ENCODE measurements around the gene ALDH3A1. TPM values are rescaled to one million over a fixed set of nuclear protein-coding genes. Genes with fewer than 3 reads are reported as not detected.

Gene ALDH3A1
- total and polyA plus RNA-seq, 2 of the 4 experiments (the other 2 are of a cell fraction): not detected

DNA sequence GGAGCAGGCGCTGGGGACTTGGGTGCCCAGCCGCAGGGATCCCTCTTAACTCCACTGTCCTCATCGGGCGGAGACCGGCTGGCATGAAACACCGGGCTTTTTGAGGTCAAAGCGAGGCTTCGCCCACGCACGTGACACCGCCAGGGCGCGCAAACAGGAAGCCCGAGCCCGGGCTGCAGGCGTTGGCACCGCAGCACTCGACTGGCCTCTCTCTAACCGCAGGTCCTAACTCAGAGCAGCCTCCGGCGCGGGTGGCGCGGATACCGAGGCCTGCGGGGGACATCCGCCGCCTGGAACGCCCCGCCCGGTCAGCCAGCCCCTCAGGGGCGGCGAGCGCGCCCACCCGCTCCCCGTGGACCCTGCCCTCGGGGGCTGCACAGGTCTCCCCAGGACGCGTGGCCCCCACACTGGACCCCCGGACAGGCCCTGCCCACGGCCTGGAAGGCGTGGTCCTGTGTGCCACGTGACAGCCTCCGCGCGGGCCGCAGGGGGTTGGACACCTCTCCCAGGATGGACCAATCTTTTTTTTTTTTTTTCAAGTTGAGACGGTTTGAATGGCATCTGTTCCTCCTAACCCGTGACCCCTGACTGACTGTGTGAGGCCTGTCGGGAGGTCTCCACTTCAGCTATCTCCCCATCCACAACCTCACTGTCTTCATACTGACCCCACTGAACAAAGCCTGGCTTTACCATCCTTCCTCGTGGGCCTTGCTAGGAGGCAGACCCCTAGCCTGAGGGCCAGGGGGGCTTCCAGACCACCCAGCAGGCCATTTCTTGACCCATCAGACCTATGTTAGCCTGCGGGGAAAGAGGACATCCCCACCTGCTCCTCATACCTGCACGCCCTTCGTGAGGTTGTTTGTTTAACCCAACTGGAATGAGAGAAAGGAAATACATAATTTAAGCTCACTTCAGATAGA is 23.3 kb downstream of the ALDH3A1 start:
- Histone ChIP-seq H3K23ac (ENCODE audit: low read depth, low read length) (no peak overlapping the region), H3K4me2 (ENCODE audit: low read depth, low read length) (no peak overlapping the region), H3K4me1 (ENCODE audit: control insufficient read depth, insufficient read depth, low read length) (peaks cover 11% of the 10 kb centered on the region; the same call in 1 of the 2 replicates), H2BK120ac (ENCODE audit: low read depth, low read length) (no peak overlapping the region), H3K9ac (ENCODE audit: low read depth, low read length) (no peak overlapping the region), H4K20me1 (ENCODE audit: insufficient read depth, low read length) (no peaks in the 10 kb centered on the region), H2BK15ac (ENCODE audit: low read depth, low read length) (no peak overlapping the region), H3K79me1 (ENCODE audit: low read depth in 1 of 2, low read length in 2 of 2) (no peaks in the 10 kb centered on the region), H4K5ac (ENCODE audit: low read depth, low read length) (no peak overlapping the region), H3K4ac (ENCODE audit: low read depth, low read length) (no peak overlapping the region), H3K14ac (replicated peaks; ENCODE audit: low read depth, low read length) (no peak overlapping the region), H2AFZ (replicated peaks; ENCODE audit: low read length, poor library complexity) (peak overlapping the region; percentile 55), H2AK9ac (replicated peaks; ENCODE audit: low read depth, low read length, poor library complexity) (no peak overlapping the region), H3K18ac (ENCODE audit: low read depth, low read length) (no peak overlapping the region), H3K56ac (ENCODE audit: extremely low read depth, insufficient read depth, low read length) (no peak overlapping the region), H3K36me3 (ENCODE audit: control insufficient read depth, insufficient read depth, low read length) (no peaks in the 10 kb centered on the region), H3K27ac (ENCODE audit: insufficient read depth, low read length) (no peak overlapping the region), H2BK20ac (ENCODE audit: low read depth, low read length) (no peak overlapping the region), H3K9me3 (ENCODE audit: control insufficient read depth, insufficient read depth, low read length) (peaks cover 2% of the 10 kb centered on the region; the same call in 1 of the 2 replicates), H3K9me1 (ENCODE audit: insufficient read depth, low read length) (0 out of 2 replicates have a peak, but pooled peaks cover 4% of the 10 kb centered on the region), H3K4me3 (ENCODE audit: insufficient read depth, low read depth, low read length) (no peak overlapping the region), H2AK5ac (ENCODE audit: low read depth, low read length) (no peak overlapping the region), H3K27me3 (ENCODE audit: control insufficient read depth, insufficient read depth, low read length) (peaks cover 14% of the 10 kb centered on the region; the same call in 1 of the 2 replicates), H4K8ac (ENCODE audit: low read depth in 2 of 2, low read length in 2 of 2) (no peak overlapping the region), H4K91ac (ENCODE audit: insufficient read depth, low read depth, low read length) (no peak overlapping the region), H2BK5ac (ENCODE audit: low read depth, low read length, poor library complexity, severe bottlenecking) (no peak overlapping the region)
- in situ Hi-C loops (cut with MboI; ENCODE audit: low sequenced_read_pairs) (no loop called here), intact Hi-C loops (cut with micrococcal nuclease) (no loop called here), dilution Hi-C loops (cut with HindIII; ENCODE audit: low sequenced_read_pairs, unreplicated experiment) (no loop called here)
- ChIA-PET CTCF (interaction anchor here (0.7 kb wide), 1 partner anchor 21 kb away, joined by 5 read pairs; no protein-coding TSS in a partner anchor), POLR2A (ENCODE audit: unreplicated experiment) (no interaction called here)
- BruUV-seq (replicated peaks): no TSS peak
- ATAC-seq (ENCODE audit: low read depth) (no peak), DNase-seq (no peak)
- whole genome bisulfite sequencing, 2 experiments (ENCODE audit: extremely low coverage in 2 of 2, insufficient read length in 1 of 2): 50% methylated on average over 38 of the region's 55 CpGs; no CpG with 5 or more reads in 1 of the 2 experiments
- TF ChIP-seq POLR2A (IDR thresholded peaks at IDR 0.05; ENCODE audit: low read depth, low read length) (no peak), RFX5 (IDR thresholded peaks at IDR 0.05; ENCODE audit: low read depth, low read length) (no peak), FOS (IDR thresholded peaks at IDR 0.05; ENCODE audit: low read depth, low read length) (no peak), MXI1 (IDR thresholded peaks at IDR 0.05; ENCODE audit: borderline replicate concordance, low read depth, low read length) (no peak), CEBPB (IDR thresholded peaks at IDR 0.05; ENCODE audit: low read depth, low read length) (no peak)
